ENCODE measurements around the gene PCCA. TPM values are rescaled to one million over a fixed set of nuclear protein-coding genes. Genes with fewer than 3 reads are reported as not detected.

PCCA gene
- total and polyA plus RNA-seq, 4 donors = 30.1 to 160 (median 76.3) TPM

DNA sequence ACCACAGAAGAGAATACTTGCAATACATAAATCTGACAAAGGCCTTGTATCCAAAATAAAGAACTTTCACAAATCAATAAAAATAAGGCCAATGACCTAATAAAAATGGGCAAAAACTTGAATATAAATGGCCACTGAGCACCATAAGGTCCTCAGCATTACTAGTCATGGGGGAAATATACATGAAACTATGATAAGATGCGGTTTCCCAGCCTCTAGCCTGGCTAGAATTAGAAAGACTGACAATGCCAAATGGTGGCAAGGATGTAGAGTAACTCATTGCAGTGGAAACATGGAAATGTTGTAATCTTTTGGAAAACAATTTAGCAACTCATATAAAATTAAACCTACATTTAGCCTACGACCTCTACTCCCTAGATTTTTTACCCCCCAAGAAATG lies 272.6 kb downstream of the PCCA start (continued):
- TF ChIP-seq RXRA (IDR thresholded peaks at IDR 0.05) (no peak), SP1 (IDR thresholded peaks at IDR 0.05) (no peak)
- TF ChIP-seq, protein P1, sequence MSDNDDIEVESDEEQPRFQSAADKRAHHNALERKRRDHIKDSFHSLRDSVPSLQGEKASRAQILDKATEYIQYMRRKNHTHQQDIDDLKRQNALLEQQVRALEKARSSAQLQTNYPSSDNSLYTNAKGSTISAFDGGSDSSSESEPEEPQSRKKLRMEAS (IDR thresholded peaks at IDR 0.05) = no peak
- TF ChIP-seq, protein P2, sequence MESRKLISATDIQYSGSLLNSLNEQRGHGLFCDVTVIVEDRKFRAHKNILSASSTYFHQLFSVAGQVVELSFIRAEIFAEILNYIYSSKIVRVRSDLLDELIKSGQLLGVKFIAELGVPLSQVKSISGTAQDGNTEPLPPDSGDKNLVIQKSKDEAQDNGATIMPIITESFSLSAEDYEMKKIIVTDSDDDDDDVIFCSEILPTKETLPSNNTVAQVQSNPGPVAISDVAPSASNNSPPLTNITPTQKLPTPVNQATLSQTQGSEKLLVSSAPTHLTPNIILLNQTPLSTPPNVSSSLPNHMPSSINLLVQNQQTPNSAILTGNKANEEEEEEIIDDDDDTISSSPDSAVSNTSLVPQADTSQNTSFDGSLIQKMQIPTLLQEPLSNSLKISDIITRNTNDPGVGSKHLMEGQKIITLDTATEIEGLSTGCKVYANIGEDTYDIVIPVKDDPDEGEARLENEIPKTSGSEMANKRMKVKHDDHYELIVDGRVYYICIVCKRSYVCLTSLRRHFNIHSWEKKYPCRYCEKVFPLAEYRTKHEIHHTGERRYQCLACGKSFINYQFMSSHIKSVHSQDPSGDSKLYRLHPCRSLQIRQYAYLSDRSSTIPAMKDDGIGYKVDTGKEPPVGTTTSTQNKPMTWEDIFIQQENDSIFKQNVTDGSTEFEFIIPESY (IDR thresholded peaks at IDR 0.05) = no peak

DNA sequence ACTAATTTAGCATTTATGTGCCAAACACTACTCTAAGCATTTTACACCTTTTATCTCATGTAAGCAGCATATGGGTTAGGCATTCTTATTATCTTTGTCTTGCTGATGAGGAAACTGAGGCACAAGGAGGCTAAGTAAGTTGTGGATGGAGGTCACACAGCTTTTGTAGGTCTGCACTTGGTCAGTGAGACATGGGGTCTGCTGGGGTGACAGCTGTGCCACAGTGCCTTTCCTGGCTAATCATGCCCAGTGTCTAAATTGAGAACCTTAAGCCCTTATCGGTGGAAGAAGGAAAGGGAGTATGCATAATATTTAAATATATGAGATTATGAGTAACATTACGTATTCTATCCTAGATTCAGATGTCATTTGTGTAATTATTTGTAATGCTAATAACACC lies 273.5 kb downstream of the PCCA start:
- H3K9ac ChIP-seq (ENCODE audit: low read depth in 1 of 2, low read length in 2 of 2) = no peak overlapping the region
- no peak for TF ChIP-seq EGR1 (IDR thresholded peaks at IDR 0.05; ENCODE audit: low read depth in 2 of 2)
- no peak for TF ChIP-seq FOXA2 (IDR thresholded peaks at IDR 0.05)
- TF ChIP-seq RXRA (IDR thresholded peaks at IDR 0.05) = no peak
- TF ChIP-seq NR2F2 (IDR thresholded peaks at IDR 0.05) = no peak
- TF ChIP-seq, protein P2 (IDR thresholded peaks at IDR 0.05) = no peak
- no peak for TF ChIP-seq RAD21 (IDR thresholded peaks at IDR 0.05)
- TF ChIP-seq, protein P3, sequence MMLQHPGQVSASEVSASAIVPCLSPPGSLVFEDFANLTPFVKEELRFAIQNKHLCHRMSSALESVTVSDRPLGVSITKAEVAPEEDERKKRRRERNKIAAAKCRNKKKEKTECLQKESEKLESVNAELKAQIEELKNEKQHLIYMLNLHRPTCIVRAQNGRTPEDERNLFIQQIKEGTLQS (IDR thresholded peaks at IDR 0.05) = no peak
- no peak for TF ChIP-seq GABPA (IDR thresholded peaks at IDR 0.05 in 1 of 2, conservative IDR thresholded peaks at IDR 0.05 in 1 of 2)
- TF ChIP-seq, protein P4, sequence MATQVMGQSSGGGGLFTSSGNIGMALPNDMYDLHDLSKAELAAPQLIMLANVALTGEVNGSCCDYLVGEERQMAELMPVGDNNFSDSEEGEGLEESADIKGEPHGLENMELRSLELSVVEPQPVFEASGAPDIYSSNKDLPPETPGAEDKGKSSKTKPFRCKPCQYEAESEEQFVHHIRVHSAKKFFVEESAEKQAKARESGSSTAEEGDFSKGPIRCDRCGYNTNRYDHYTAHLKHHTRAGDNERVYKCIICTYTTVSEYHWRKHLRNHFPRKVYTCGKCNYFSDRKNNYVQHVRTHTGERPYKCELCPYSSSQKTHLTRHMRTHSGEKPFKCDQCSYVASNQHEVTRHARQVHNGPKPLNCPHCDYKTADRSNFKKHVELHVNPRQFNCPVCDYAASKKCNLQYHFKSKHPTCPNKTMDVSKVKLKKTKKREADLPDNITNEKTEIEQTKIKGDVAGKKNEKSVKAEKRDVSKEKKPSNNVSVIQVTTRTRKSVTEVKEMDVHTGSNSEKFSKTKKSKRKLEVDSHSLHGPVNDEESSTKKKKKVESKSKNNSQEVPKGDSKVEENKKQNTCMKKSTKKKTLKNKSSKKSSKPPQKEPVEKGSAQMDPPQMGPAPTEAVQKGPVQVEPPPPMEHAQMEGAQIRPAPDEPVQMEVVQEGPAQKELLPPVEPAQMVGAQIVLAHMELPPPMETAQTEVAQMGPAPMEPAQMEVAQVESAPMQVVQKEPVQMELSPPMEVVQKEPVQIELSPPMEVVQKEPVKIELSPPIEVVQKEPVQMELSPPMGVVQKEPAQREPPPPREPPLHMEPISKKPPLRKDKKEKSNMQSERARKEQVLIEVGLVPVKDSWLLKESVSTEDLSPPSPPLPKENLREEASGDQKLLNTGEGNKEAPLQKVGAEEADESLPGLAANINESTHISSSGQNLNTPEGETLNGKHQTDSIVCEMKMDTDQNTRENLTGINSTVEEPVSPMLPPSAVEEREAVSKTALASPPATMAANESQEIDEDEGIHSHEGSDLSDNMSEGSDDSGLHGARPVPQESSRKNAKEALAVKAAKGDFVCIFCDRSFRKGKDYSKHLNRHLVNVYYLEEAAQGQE (IDR thresholded peaks at IDR 0.05) = no peak
- TF ChIP-seq HNF4G (IDR thresholded peaks at IDR 0.05) = no peak
- no peak for TF ChIP-seq FOXA1 (IDR thresholded peaks at IDR 0.05)
- TF ChIP-seq YY1 (IDR thresholded peaks at IDR 0.05) = no peak
- TF ChIP-seq JUND (IDR thresholded peaks at IDR 0.05) = no peak
- TF ChIP-seq HNF4A (conservative IDR thresholded peaks at IDR 0.05) = no peak
- no peak for TF ChIP-seq SP1 (IDR thresholded peaks at IDR 0.05)
- no peak overlapping the region for H3K4me3 ChIP-seq (ENCODE audit: low read depth in 1 of 3, low read length in 3 of 3)
- H3K27ac ChIP-seq (ENCODE audit: low read depth in 1 of 2, low read length in 2 of 2) = no peak overlapping the region
- no peak for DNase-seq (ENCODE audit: low spot score)
- H3K36me3 ChIP-seq (ENCODE audit: control insufficient read depth in 4 of 4, insufficient read depth in 3 of 4, low read depth in 1 of 4, low read length in 3 of 4) = peaks cover 0 to 5% (median 1%) of the 10 kb centered on the region in 4 donors
- WGBS = 91% methylated on average over 2 of the region's 2 CpGs
- H3K9me3 ChIP-seq (ENCODE audit: control insufficient read depth in 4 of 4, low read length in 3 of 4) = no peaks in the 10 kb centered on the region
- no peaks in the 10 kb centered on the region for H3K4me1 ChIP-seq (ENCODE audit: control insufficient read depth in 4 of 4, insufficient read depth in 4 of 4, low read length in 3 of 4)
- no peaks in the 10 kb centered on the region for H3K27me3 ChIP-seq (ENCODE audit: control insufficient read depth in 4 of 4, insufficient read depth in 4 of 4, low read length in 3 of 4)

Data from liver (tissue), 9 donors.